Measurements from ENCODE around the gene BCAP31.
"Not testable (repeated sequence)": the region's sequence is repeated elsewhere in the genome, so short reads cannot be mapped to it uniquely, and the experiment has no call there.

The BCAP31 gene

DNA sequence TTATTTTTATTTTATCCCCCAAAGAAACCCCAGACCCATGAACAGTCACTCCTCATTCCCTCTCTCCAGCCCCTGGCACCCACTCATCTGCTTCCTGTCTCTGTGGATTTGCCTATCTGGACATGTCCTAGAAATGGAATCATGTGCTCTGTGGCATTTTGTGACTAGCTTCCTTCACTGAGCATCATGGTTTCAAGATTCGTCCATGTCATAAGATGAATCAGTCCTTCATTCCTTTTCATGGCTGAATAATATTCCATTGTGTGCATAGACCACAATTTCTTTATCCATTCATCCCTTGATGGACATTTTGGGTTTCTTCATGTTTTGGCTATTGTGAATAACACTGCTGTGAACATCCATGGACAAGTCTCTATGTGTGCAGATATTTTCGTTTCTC, 10.7 kb upstream of the BCAP31 start:
- no peak for DNase-seq (ENCODE audit: low read depth in 2 of 2)

DNA sequence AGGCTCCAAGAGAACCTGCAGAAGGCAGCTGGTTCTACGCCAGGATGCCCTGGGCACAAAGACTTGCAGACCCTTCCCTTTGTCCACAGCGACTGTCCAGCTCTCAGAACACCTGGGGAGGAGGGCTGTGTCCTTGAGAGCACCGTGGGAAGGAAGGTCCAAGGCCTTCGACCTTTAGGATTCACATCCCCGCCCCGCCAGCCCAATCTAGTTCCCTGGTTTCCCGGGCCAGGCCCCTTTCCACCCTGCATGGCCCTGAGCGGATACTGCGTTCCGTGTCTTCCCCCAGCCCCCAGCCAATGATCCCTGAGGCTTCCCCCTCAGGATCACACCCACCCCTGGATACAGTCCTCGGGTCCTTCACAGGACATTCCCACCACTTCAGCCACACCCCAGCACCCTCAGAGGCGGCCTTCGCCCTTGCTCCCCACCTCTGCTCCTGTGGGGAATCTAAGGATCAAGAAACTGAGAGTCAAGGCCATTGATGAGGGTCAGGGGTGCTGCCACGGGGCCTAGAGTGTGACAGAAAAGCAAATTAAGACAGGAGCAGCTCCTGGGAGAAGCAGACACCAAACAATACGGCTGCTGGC, 9.6 kb upstream of the BCAP31 start:
- no peak for DNase-seq (ENCODE audit: low read depth in 2 of 2)

DNA sequence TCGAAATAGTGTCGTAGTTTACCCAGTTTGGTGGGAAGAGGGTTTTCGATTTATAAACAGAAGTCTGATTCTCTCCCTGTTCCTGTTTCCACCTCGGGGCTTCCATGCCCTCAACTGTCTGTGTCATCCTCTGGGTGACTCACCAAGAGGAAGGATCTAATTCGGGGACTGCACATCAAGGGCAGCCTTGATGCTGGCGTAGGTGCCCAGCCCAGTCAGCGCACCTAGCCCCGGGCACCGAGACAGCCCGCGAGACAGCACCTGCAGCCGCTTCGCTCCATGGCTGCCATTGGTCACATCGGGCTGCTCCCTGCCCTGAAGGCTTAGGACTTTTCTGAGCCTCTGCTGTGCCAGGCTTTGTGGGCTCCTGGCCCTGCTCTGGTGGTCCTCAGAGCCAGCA, 8.2 kb upstream of the BCAP31 start:
- no peak for DNase-seq (ENCODE audit: low read depth in 2 of 2)

DNA sequence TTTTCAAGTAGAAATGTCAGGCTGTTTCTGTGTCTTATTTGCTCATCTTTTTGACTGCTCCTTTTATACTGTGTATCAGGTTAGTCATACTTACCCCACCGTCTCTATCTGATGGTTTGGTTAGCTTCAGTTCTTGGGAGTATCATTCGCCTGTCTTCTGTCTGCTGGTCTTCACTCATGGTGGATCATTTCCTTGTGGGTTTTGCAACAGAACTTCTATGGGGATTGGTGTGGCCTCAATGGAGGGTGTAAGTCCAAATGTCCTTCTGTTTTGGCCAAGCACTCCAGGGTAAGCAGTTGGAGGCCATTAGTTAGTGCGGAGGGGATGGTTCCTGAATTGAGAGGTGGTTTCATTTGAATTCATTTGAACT, 7.6 kb upstream of the BCAP31 start:
- DNase-seq (ENCODE audit: low read depth in 2 of 2), result no peak

DNA sequence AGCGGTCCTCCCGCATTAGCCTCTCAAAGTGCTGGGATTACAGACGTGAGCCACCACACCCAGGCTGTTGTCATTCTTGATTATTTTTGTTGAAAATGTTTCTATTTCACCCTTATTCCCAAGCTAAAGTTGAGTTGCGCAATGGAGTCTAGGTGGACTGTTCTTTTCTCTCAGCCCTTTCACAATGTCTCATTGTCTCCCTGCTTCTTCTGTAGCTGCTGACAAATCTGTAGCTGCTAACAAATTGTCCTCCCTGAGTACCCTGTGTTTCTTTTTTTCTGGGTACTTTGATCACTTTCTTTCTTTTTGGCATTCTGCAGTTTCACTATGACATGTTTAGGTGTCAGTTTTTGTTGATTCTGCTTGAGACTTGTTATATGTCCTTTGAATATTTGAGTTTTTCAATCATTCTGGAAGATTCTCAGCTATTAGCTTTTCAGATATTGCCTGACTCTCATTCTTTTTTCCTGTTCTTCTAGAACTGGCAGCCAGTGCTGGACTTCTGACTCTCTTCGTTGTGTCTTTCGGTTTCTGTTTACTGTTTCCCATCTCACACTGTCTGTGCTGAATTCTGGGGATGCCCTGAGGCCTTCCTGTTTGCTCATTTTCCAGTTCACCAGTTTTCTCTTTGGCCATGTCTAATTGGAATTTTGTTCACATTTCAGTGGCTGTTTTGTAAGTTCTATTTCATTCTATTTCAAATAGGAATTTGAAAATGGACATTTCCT, 7.1 kb upstream of the BCAP31 start:
- DNase-seq (ENCODE audit: low read depth in 2 of 2), result no peak

DNA sequence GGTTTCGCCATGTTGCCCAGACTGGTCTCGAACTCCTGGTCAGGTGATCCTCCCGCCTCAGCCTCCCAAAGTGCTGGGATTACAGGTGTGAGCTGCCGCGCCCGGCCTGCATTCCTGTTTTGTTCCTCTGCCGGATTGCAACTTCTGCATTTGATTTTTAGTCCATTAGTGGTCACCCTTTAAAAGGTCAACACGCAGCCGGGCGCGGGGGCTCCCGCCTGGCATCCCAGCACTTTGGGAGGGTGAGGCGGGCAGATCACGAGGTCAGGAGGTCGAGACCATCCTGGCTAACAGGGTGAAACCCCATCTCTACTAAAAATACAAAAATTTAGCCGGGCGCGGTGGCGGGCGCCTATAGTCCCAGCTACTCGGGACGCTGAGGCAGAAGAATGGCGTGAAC, 5.9 kb upstream of the BCAP31 start:
- DNase-seq (ENCODE audit: low read depth in 2 of 2), result not testable (repeated sequence)

DNA sequence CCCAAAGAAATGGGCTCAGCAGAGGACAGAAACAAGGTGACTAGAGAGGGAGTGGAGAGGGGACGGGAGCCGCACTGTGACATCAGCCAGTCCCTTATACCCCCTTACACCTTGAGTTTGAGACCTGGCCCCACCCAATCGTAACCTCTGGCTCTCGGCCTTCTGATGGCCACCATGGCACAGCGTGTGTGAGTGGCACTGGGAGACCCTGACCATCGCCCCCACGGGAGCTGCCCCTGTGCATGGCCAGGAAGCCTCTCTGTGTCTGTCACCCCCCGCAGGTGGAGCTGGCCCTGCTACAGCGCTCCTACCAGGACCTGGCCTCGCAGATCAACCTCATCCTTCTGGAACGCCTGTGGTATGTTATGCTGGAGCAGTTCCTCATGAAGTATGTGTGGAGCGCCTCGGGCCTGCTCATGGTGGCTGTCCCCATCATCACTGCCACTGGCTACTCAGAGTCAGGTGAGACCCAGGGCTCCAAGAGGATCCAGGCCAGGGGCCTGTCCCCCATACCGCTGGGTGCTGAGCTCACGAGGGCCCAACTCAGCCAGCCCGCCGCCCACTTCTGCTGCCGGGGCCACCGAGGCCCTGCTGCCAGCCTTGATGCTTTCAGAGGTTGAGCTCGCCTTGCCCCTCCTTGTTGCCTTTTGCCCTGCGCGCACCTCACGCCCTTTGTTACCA, 4.9 kb upstream of the BCAP31 start:
- DNase-seq (ENCODE audit: low read depth in 2 of 2), result no peak

DNA sequence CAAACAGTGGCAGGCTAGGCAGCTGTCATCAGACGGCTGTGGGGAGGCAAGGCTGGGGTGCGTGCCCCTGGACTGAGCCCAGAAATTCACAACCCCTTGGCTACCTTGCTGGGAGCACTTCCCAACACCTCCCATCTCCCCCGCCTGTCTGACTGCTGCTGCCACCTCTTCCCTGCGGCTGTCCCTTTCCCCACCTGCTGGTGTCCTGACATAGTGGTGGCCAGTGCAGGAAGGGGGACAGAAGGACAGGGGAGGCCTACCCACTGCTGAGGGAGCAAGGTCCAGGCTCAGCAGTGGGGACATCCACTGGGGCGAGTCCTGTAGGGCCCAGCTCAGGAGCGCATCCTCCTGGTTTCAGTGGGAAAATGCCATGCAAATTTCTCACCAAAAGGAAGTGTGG, 3.9 kb upstream of the BCAP31 start:
- DNase-seq (ENCODE audit: low read depth in 2 of 2), result no peak

DNA sequence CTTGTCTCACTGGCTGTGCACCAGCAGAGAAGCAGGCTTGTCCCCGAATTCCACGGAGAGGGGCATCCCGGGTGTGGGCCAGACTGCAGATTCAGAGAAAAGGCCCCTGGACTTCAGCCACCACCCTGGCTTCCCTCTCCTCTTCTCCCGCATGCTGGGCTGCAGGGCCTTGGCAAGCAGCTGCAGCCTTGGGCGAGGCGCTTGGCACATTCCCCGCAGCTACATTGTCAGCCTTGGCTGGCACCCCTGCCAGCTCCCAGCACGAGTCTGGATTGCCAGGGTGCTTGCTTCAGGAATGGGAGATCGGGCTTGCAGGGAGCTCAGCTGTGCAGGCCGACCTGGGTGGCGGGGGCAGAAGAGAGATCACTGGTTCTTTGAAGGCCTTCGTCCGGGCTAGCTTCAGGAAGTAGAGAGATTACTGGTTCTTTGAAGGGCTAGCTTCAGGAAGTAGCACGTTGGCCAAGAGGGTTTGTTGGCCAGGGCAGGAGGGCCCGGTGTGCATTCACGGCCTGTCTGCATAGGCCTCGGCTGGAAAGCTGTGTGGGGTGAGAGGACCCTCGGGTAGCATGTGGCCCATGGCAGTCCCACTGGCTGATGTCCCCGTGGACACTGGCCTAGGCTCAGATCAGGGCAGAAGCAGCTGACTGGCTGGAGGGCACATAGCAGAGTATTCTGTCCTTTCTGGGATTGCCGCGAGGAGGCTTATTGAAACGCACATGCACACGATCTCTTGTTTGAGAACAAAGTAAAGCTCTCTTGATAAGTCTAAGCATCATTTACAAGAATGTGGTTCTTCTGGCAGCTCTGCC, 3.1 kb upstream of the BCAP31 start:
- DNase-seq (ENCODE audit: low read depth in 2 of 2), result no peak

DNA sequence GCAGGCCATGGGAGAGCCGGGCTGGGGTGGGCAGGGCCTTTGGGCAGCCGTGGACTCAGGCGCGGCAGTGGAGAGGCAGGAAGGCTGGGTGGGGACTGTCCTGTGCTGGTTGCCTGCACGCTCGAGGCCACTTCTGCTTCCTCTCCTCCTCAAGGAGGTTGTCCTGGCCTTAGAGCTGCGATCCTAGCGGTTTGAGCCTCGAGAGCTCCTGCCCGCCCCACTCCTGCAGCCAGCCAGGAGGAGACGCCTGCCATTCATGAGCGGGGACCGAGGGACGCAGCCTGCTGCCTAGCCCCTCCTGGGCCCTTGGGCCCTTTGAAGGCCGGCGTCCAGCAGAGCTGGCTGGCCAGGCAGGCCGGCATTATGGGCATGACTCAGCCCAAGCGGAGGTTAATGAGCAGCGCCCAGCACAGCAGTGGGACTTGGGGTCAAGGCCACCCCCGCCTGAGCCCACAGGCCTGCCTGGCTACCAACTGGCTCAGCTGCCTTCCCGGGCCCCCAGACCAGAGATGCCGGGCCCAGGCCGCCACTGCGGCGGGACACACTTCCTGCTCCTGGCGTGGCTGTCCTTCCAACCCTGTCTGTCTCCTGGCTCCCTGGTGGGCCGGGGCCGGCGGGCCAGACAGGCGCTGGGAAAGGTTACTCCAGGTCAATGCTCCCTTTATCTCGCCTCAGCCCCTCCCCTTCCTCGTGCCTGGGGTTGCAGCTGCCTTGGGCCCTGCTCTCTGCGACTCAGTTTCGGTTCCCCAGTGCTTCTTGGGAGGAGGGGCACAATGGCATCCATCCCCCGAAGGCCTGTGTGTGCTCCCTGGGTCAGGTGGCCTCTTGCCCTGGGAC, 2.3 kb upstream of the BCAP31 start:
- no peak for DNase-seq (ENCODE audit: low read depth in 2 of 2)

DNA sequence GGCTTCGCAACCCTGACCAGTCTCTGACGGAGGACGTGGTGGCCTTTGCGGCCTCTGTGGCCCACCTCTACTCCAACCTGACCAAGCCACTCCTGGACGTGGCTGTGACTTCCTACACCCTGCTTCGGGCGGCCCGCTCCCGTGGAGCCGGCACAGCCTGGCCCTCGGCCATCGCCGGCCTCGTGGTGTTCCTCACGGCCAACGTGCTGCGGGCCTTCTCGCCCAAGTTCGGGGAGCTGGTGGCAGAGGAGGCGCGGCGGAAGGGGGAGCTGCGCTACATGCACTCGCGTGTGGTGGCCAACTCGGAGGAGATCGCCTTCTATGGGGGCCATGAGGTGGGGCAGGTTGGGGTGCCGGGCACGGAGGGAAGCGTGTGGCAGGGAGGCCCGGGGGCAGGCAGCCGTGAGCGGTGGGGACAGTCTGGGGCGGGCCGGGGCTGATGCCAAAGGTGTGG, 1.7 kb upstream of the BCAP31 start:
- no peak for DNase-seq (ENCODE audit: low read depth in 2 of 2)

DNA sequence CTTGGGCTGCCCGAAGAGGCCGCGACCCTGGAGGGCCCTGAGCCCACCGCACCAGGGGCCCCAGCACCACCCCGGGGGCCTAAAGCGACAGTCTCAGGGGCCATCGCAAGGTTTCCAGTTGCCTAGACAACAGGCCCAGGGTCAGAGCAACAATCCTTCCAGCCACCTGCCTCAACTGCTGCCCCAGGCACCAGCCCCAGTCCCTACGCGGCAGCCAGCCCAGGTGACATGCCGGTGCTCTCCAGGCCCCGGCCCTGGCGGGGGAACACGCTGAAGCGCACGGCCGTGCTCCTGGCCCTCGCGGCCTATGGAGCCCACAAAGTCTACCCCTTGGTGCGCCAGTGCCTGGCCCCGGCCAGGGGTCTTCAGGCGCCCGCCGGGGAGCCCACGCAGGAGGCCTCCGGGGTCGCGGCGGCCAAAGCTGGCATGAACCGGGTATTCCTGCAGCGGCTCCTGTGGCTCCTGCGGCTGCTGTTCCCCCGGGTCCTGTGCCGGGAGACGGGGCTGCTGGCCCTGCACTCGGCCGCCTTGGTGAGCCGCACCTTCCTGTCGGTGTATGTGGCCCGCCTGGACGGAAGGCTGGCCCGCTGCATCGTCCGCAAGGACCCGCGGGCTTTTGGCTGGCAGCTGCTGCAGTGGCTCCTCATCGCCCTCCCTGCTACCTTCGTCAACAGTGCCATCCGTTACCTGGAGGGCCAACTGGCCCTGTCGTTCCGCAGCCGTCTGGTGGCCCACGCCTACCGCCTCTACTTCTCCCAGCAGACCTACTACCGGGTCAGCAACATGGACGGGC, 1.0 kb upstream of the BCAP31 start:
- no peak for DNase-seq (ENCODE audit: low read depth in 2 of 2)

DNA sequence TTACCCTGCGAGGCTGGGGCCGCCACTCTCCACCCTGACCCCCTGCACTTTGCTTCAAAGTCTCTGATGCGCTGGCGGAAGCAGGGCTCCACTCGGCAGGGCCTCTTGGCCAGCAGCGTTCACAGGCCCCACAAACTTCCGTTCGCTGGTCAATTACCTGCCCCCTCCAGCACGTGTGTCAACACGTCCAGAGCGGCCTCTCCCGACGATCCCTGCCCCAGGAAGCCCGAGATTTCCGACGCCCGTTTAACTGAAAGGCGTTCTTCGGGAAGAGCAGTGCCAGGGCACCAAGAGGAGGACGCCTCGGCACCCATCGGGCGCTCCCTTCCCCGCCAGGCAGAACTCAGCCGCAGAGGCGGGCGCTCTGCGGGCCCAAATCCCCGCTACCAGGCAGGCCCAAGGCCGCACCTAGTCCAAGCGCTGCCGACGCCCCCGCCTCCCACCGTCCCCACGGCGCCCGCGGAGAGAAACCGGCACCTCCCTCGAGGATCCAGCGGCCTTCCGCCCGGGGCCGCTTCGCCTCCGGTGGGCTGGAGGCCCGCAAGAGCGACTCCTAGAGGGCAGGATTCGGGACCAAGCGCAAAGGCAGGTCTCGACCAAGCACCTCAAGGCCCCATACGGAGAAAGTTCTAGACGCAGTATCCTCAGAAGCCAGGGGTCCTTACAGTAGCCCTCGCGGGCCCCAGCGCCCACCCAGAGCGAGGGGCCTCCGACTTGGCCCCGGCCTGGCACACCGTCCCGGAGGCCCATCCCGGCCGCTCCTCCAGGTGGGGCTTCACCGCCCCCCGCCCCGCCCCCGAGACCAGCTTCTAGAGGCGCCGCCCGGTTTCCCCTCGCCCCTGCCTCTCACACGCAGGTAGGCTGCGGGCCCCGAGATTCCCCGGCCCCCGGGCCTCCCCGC, 586 bp downstream of the BCAP31 start:
- DNase-seq (ENCODE audit: low read depth in 2 of 2), result peak in 1 of 2 donors; percentile 37

DNA sequence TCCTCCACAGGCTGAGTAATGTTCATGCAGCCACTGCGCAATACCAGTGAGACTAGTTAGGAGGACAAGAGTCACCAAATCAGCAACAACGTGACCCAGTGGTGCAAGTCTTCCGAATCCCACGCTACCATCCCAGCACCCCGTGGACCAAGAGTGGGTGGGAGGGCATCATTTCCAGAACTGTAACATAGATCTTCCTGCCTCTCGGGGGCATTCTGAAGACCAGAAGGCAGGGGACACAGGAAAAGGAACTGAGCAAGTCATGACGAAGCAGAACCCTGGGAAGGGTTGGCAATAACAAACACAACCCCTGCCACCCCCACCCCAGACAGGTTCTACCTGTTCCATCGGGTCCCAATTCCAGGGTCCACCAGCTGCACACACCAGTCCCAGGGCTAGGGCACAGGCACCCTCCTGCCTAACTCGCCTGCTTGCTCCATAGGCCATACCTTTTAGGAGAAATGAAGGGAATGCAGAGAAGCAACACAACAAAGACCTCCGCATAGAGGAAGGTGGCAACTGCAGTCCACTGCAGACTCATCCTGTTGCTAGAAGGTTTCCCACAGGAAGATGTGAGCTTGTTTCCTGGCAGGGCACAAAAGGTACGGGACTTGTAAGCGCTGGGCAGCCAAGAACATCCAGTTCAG, 1.4 kb downstream of the BCAP31 start:
- no peak for DNase-seq (ENCODE audit: low read depth in 2 of 2)

DNA sequence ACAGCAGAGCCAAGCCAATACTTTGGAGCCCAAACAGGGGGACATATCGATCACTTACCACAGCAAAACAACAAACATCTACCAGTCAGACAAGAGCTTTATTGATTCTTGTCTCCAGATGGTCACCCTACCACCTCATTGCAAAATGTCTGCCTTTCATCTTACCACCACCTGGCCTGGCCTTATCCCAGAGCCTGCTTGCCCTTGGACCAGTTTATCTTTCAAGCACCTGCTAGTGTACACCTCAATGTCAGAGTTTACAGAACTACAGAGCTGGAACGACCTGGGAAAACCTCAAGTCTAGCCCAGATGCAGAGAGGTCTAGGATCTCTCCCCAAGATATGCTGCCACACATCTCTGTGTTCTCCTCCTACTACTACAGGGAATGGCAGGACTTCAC, 4.5 kb downstream of the BCAP31 start:
- DNase-seq (ENCODE audit: low read depth in 2 of 2), result no peak

DNA sequence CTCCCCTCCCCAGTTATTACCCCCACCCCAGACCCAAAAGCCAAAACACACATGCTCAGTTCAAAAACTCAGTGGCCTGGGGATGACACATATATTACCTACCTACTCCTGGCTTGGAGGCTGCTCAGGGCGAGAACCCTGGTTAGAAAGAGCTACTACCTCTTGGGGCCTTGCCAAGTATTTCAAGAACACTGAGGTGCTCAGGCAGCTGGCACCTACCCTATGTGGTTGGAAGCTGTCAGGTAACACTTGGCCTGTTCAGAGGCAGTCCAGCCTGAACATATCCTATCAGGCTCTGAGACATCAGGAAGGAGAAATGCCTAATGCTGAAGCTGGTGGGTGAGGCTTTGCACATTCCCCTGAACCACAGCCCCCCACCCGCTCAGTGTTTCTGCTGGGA, 4.9 kb downstream of the BCAP31 start:
- DNase-seq (ENCODE audit: low read depth in 2 of 2), result no peak

DNA sequence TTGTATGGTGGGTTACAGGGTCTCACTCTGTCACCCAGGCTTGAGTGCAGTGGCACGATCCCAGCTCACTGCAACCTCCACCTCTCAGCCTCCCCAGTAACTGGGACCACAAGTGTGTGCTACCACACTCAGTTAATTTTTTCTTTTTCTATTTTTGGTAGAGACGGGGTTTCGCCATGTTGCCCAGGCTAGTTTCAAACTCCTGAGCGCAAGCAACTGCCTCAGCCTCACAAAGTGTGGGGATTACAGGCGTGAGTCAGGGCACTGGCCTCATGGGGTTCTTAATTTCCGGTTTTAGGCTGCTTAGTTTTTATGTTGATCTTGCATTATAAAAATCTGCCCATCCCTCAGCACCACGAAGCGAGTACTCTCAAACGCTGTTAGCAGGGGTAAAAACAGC, 6.7 kb downstream of the BCAP31 start:
- DNase-seq (ENCODE audit: low read depth in 2 of 2), result no peak

DNA sequence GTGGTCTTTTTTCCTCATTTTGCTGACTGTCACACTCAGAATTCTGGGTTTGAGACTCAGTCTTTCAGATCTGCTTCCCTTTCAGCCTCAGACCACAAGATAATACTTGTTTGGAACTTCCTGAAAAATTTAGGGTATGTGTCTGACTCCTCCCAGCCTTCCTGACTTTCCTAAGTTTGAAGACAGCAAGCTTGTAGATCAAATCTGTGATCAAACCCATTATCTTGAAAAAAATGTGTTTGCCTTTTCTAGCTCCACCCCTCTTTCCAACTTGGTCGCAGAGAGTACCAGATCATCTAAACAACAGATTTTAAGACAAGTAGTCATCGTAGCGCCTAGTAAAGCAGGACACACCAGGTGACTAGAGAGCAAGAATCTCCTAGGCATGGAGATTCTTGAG, 9.9 kb downstream of the BCAP31 start:
- DNase-seq (ENCODE audit: low read depth in 2 of 2), result no peak
